Psoas muscle (tissue), 8 donors: ENCODE measurements around the gene SLC9A7. TPM values are rescaled to one million over a fixed set of nuclear protein-coding genes. Genes with fewer than 3 reads are reported as not detected.

ENCODE experiments used
- ATAC-seq, 4 donors: fragments of 200-7000 bp; cut with Tn5 transposase; one replicate each; pipeline ENCODE4 v1.9.1; 2020; ENCODE audit warnings: moderate library complexity in 3 of 4, mild to moderate bottlenecking in 2 of 4
- DNase-seq, 2 donors: peaks; one replicate each; pipeline ENCODE4 v3.0.0-alpha.2; 2020
- H3K27ac ChIP-seq: fragments of 200-600 bp; one replicate; pipeline ENCODE4 v1.8.0; 2022
- H3K27me3 ChIP-seq, 3 donors: fragments of 200-600 bp in 1 of 3; one replicate each; pipeline versions ENCODE4 v1.6.1 to v1.8.0; 2013 to 2022; ENCODE audit warnings: low read length in 2 of 3, mild to moderate bottlenecking in 2 of 3, moderate library complexity in 1 of 3; ENCODE audit not compliant: insufficient read depth in 3 of 3
- H3K36me3 ChIP-seq, 2 donors: fragments of 200-600 bp in 1 of 2; one replicate each; pipeline versions ENCODE4 v1.6.1 to v1.8.0; 2013 to 2022; ENCODE audit warnings: low read depth in 1 of 2, mild to moderate bottlenecking in 1 of 2, moderate library complexity in 1 of 2; ENCODE audit not compliant: insufficient read depth in 1 of 2
- H3K4me1 ChIP-seq: fragments of 200-600 bp; one replicate; pipeline ENCODE4 v1.8.0; 2022
- H3K4me3 ChIP-seq: fragments of 200-600 bp; one replicate; pipeline ENCODE4 v1.8.0; 2022; ENCODE audit warnings: mild to moderate bottlenecking
- H3K9me3 ChIP-seq: fragments of 200-600 bp; one replicate; pipeline ENCODE4 v1.8.0; 2022
- WGBS, 3 donors: extraction: QIAGEN DNeasy Blood & Tissue Kit; methylation state at CpG; one replicate each; pipeline versions ENCODE4 v1.1.6 to v1.1.7; 2013; 5-methylcytosine and 5-hydroxymethylcytosine counted together
- intact Hi-C, 2 donors: fragments of 100-400 bp; cut with DNase I; formaldehyde crosslinking; loops; one replicate each; pipeline versions ENCODE4 v1.11.0 to v1.14.2; 2022
- polyA plus RNA-seq, 3 donors: library from polyadenylated mRNA; stranded (reverse); fragments of 200-250 nt; gene quantifications; one replicate each; pipeline ENCODE4 v1.2.3, GENCODE V29; 2013
- total RNA-seq, 4 donors: library from RNA; stranded (reverse); fragmentation: NEBNext Ultra II Directional in 2 of 4; extraction: Animal tissue kit (Norgen Biotek cat#: 25700) in 2 of 4; gene quantifications; one replicate each; pipeline versions ENCODE4 v1.2.1 to v1.2.4, GENCODE V29; 2021 to 2023
- TF ChIP-seq, protein P1 (sequence below): fragments of 200-600 bp; IDR thresholded peaks from one replicate; pipeline ENCODE4 v1.8.0; 2022; ENCODE audit warnings: antibody characterized with exemption
- donor health status: healthy with polysubstance abuse.
- donor health status: DM: no; HTN: no; CAD: no; lungs with moderate emphysema.
- donor health status: Bipolar disorder and iron deficiency.
- donor health status: healthy.
- donor health status: DM: yes; HTN: yes; CAD: no.
- donor health status: DM: no; HTN: no; CAD: no.
- donor health status: DM: no; HTN: no; CAD: no.
- donor health status: DM: yes; HTN: yes; CAD: no.

Gene SLC9A7
- total and polyA plus RNA-seq, 7 donors, result 1.5 to 14.0 (median 8.2) TPM

- no peak for ATAC-seq
- TF ChIP-seq, protein P1, sequence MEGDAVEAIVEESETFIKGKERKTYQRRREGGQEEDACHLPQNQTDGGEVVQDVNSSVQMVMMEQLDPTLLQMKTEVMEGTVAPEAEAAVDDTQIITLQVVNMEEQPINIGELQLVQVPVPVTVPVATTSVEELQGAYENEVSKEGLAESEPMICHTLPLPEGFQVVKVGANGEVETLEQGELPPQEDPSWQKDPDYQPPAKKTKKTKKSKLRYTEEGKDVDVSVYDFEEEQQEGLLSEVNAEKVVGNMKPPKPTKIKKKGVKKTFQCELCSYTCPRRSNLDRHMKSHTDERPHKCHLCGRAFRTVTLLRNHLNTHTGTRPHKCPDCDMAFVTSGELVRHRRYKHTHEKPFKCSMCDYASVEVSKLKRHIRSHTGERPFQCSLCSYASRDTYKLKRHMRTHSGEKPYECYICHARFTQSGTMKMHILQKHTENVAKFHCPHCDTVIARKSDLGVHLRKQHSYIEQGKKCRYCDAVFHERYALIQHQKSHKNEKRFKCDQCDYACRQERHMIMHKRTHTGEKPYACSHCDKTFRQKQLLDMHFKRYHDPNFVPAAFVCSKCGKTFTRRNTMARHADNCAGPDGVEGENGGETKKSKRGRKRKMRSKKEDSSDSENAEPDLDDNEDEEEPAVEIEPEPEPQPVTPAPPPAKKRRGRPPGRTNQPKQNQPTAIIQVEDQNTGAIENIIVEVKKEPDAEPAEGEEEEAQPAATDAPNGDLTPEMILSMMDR, result no peak
- intact Hi-C loops, result no loop called here
- no peak for DNase-seq
- 51 to 72% (median 72%) methylated on average over 4 of the region's 4 CpGs for WGBS, 3 donors
- Histone ChIP-seq H3K4me1 (peaks cover 2% of the 10 kb centered on the region), H3K27me3 (peaks cover 0 to 9% (median 0%) of the 10 kb centered on the region in 3 donors), H3K27ac (no peak overlapping the region), H3K36me3 (no peaks in the 10 kb centered on the region), H3K4me3 (no peak overlapping the region), H3K9me3 (no peaks in the 10 kb centered on the region)
Observed at GRCh38 chrX:46782034-46782433, 23.1 kb upstream of the SLC9A7 start.

DNA sequence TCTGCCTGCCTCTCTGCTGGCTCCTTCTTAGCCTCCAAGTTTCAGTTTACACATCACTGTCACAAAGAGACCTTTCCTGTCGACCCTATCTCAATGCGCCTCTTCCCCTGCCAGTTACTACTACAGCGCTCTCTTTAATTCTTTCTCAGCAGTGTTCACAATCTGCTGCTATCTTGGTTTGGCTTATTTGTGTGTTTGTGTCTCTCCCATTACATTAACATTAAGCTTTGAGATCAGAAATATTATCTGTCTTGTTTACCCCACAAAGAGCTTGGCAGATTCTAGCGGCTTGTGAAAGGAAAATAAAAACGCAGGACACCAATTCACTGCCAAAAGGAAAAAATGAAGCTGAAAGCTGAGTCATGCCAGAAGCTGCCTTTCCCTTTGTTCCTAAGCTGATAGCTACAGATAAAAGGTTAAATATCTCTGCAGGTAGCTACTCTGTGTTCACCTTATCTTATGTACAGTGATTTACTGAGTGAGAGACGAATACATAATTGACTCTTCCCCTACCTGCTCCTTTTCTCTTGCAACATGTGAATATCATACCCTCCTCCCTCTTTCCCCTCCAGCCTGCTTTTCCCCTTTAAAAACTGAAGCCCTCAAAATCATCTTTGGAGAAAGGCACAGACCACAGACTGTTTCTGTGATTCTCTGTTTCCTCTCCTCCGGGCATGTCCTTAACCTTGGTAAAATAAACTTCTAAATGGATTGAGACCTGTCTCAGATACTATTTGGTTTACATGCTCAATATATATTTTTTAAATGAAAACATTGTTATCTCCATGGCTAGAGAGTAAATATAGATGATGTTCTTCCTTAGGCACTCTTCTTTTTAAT, 19.3 kb upstream of the SLC9A7 start:
- 30 to 54% (median 40%) methylated on average over 7 of the region's 7 CpGs for WGBS, 3 donors
- no peak for DNase-seq
- peaks cover 0 to 9% (median 0%) of the 10 kb centered on the region in 3 donors for H3K27me3 ChIP-seq
- no peaks in the 10 kb centered on the region for H3K9me3 ChIP-seq
- TF ChIP-seq, protein P1, result no peak
- H3K4me1 ChIP-seq, result peaks cover 2% of the 10 kb centered on the region
- H3K36me3 ChIP-seq, result no peaks in the 10 kb centered on the region
- H3K27ac ChIP-seq, result no peak overlapping the region
- no peak for ATAC-seq
- intact Hi-C loops, result no loop called here
- H3K4me3 ChIP-seq, result no peak overlapping the region

DNA sequence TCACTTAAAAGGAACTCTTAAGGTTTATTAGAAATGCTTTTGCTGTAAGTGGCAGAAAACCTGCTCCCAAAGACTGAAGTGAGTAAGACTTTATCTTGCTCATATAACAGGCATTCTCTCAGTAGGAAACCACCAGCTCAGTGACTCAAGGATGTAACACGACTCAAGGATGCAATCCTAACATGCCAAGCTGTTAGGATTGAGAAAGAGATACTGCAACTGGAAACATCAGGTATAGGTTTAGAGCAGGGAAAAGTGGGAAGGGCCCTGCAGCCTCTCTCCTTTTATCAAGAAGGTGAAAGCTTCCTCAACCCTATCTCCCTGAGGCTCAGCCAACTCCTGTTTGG, 11.9 kb upstream of the SLC9A7 start:
- intact Hi-C loops, result no loop called here
- Histone ChIP-seq H3K9me3 (no peaks in the 10 kb centered on the region), H3K36me3 (no peaks in the 10 kb centered on the region), H3K4me1 (no peaks in the 10 kb centered on the region), H3K4me3 (no peak overlapping the region), H3K27ac (no peak overlapping the region), H3K27me3 (peaks cover 0 to 4% (median 0%) of the 10 kb centered on the region in 3 donors)
- TF ChIP-seq, protein P1, result no peak
- no peak for DNase-seq
- no peak for ATAC-seq
- WGBS, 3 donors, result 35 to 63% (median 42%) methylated on average over 1 of the region's 1 CpG

- TF ChIP-seq, protein P1, result no peak
- H3K27ac ChIP-seq, result no peak overlapping the region
Observed at GRCh38 chrX:46770000-46770816, 11.3 kb upstream of the SLC9A7 start.

More at GRCh38 chrX:46770000-46770816, 11.3 kb upstream of the SLC9A7 start:
- ATAC-seq (no peak), DNase-seq (no peak)
- no peaks in the 10 kb centered on the region for H3K36me3 ChIP-seq
- H3K9me3 ChIP-seq, result no peaks in the 10 kb centered on the region
- no peaks in the 10 kb centered on the region for H3K4me1 ChIP-seq
- 38 to 47% (median 46%) methylated on average over 4 of the region's 4 CpGs for WGBS, 3 donors
- intact Hi-C loops, result loop anchor here in 1 of 2 donors (10.0 kb wide), 1 partner anchor 125 kb away; no protein-coding TSS in a partner anchor
- H3K4me3 ChIP-seq, result no peak overlapping the region
- H3K27me3 ChIP-seq, result peaks cover 0 to 4% (median 0%) of the 10 kb centered on the region in 3 donors
